ENCODE results near the gene MSS51.
A peak's percentile ranks its signal among the peaks of the same experiment; 100 is the strongest.
"Not testable (repeated sequence)": the region's sequence is repeated elsewhere in the genome, so short reads cannot be mapped to it uniquely, and the experiment has no call there.

MSS51 gene

DNA sequence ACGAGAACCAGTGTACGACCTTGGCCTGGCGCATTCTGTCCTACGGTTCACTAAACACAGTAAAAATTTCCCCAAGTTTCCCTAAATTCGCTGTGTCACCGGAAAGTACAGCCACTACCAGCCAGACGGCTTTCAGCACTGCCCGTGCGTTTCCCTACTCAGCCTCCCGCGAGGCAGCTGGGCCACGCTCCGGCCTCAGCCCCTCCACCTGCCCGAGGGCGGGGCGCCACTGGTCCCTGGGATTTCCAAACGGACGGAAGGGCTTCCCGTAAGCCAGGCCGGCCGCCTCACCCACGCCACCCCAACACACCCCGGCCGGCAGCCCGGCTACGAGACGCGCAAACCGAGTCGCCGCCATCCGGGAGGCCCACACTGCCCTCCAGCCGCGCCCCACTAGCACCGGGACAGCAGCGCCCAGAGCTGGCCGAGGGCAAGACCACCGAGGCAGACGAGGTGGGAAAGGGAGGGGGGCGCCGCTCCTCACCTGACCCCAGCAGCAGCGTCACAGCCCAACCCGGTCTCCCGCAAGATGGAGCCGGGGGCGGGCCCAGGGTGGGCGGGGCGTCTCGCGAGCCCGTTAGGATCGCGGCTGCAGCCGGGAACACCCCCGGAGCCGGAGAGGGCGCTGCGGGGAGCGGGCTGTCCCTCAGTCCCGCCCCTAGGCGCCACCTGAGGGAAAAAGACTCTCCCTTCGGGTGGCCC, 19.7 kb downstream of the MSS51 start, which contains the start of gene ANXA7:
TSS of gene ANXA7 (minus strand) at position 531 of the 702 bp plus-strand sequence. CDS start 13,202 bp downstream, outside the sequence.
- peak; percentile 78 for DNase-seq

DNA sequence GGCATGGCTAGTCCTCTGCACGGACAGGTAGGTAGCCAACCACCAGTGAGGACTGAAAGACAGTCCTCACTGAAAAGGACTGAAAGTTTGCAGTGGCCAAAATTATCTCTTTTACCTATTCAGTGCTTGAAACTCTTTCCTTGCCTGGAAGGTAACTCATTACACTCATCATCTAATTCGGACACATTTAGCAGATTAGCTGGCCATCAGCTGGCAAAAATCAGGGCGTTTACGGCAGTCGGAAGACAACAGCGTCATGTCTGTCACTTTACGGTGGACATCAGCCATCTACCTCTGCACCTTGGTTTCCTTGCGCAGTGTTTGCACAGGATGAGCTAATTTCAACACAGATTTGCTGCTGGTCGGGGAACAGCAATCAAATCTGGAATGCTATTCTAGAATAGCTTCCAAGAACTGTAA, 20.2 kb downstream of the MSS51 start:
- no peak for DNase-seq

DNA sequence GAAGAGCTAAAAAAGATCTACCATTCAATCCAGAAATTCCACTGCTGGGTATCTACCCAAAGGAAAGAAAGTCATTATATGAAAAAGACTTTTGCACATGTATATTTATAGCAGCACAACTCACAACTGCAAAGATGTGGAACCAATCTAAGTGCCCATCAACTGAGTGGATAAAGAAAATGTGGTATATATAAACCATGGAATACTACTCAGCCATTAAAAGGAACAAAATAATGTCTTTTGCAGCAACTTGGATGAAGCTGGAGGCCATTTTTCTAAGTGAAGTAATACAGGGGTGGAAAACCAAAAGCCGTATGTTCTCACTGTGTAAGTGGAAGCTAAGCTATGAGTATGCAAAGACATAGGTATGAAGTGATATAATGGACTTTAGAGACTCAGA, 22.5 kb downstream of the MSS51 start:
- no peak for DNase-seq

DNA sequence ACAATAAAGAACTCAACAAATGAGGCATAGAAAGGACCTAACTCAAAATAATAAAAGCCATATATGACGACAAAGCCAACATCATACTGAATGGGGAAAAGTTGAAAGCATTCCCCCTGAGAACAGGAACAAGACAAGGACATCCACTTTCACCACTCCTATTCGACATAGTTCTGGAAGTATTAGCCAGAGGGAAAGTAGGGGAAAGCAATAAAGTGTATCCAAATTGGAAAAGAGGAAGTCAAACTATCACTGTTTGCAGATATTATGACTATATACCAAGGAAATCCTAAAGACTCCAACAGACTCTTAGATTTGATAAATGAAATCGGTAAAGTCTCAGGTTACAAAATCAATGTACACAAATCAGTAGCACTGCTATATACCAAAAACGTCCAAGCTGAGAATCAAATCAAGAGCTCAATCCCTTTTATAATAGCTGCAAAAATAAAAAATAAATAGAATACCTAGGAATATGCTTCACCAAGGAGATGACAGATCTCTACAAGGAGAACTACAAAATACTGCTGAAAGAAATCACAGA, 24.3 kb downstream of the MSS51 start:
- DNase-seq = no peak

DNA sequence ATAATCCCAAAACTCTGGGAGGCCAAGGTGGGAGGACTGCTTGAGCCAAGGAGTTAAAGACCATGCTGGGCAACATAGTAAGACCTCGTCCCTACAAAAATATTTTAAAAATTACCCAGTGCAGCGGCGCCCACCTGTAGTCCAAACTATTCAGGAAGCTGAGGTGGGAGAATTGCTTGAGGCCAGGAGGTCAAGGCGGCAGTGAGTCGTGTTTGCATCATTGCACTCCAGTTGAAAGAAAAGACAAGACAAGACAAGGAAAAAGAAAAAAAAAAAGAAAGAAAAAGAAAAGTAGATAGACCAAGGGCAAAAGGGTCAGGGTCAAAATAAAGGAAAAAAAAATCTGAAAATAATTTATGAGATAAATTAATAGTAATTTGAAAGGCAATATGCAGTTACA, 25.3 kb downstream of the MSS51 start:
- DNase-seq = no peak

DNA sequence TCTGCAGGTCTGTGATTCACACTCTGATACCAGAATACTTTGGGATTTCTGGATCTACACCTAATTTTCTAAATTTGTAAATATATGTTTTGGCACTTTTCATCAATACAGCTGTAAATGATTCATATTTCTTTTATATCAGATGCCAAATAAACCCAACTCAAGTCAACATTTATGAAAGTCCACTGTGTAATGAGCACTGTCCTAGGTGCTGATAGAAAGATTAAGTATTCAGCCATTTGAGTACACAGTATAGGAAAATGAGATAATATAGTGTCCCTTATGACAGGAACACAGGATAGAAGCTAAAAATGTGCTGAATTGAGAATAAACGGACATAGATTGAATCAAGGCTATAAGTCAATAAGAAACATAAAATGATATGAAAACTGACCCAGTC, 25.9 kb downstream of the MSS51 start:
- DNase-seq = no peak

DNA sequence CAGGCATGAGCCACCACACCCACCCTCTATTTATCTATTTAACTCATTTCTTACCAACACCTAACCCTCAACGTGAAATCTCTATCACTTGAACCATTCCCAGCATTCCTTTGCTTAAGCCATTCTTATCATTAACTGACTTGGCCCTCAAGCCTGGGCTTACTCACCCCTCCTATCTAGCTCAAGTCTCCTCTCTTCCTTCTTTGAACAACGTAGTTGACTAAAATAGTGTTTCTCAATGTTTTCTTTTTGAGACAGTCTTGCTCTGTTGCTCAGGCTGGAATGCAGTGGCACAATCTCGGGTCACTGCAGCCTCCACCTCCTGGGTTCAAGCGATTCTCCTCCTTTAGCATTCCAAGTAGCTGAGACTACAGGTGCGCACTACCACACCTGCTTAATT, 26.5 kb downstream of the MSS51 start:
- no peak for DNase-seq

DNA sequence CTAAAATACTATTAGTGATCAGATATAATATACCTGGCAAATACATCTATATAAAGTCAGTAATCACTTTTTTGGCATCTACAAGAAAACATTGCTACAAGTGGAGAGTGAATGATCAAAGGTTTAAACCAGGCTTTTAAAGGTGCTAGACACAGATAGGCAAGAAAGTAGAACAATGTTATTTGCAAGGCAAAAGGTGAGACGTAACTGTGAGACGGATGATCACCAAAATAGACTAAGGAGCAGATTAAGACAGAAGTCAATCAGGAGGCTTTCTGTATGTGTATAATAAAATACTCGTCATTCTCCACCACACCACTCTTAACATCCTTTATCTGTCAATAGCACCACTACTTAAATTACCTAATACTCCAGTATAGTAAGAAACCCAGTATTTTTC, 27.8 kb downstream of the MSS51 start:
- no peak for DNase-seq

DNA sequence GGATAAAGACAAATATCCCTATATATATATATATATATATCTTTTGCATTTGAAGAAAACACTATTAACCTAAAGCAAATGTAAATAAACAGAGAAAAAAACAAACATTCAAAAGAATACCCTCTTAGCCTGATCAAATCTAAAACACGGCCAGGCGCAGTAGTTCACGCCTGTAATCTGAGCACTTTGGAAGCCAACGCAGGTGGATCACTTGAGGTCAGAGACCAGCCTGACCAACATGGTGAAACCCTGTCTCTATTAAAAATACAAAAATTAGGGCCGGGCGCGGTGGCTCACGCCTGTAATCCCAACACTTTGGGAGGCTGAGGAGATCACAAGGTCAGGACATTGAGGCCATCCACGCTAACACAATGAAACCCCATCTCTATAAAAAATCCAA, 28.7 kb downstream of the MSS51 start:
- no peak for DNase-seq

DNA sequence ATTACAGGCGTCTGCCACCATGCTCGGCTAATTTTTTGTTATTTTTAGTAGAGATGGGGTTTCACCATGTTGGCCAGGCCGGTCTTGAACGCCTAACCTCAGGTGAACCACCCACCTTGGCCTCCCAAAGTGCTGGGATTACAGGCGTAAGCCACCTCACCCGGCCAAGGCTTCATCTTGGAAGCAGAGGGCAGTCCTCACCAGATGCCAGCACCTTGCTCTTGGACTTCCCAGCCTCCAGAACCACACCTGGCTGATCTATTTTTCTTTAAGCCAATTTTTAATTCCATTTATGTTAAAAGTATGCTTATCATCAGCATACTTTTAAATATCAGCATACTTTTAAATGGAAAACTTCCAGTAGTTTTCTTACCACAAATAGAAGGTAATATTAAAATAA, 31.7 kb downstream of the MSS51 start:
- DNase-seq = no peak

DNA sequence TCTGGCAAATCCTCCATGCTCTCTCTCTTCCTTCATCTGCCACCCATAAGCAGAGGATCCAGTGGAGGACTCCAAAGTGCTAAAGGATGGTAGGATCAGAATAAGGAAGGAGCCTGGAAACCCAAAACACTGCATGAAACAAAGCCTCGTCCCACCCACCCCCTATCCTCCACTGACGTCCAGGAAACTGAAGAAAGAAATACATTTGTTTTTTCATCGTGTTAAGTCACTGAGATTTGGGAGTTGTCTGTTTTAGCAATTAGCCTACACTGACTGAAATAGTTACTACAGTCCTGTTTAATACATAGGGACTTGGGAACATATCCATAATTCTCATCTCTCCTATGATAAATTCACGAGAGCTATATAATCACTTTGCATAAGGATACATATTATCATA, 34.3 kb downstream of the MSS51 start:
- no peak for DNase-seq

DNA sequence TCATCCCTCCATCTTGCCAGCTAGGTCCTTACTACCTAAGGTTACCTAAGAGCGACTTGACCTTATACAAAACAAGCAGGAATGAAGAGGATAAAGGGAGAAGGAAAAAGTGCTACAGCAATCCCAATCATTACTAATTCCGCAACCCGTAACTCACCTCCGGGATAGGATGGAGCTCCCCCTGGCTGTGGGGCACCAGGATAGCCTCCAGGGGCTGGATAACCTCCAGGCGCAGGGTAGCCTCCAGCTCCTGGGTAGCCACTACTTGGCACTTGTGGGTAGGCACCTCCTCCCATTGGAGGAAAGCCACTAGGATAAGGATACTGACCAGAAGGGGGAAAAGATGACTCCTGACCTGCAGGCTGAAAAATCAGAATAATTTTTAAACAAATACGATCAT, 35.3 kb downstream of the MSS51 start:
- no peak for DNase-seq

DNA sequence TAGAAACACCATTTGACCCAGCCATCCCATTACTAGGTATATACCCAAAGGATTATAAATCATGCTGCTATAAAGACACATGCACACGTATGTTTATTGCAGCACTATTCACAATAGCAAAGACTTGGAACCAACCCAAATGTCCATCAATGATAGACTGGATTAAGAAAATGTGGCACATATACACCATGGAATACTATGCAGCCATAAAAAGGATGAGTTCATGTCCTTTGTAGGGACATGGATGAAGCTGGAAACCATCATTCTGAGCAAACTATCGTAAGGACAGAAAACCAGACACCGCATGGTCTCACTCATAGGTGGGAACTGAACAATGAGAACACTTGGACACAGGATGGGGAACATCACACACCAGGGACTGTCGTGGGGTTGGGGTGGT, 39.0 kb downstream of the MSS51 start:
- not testable (repeated sequence) for DNase-seq

DNA sequence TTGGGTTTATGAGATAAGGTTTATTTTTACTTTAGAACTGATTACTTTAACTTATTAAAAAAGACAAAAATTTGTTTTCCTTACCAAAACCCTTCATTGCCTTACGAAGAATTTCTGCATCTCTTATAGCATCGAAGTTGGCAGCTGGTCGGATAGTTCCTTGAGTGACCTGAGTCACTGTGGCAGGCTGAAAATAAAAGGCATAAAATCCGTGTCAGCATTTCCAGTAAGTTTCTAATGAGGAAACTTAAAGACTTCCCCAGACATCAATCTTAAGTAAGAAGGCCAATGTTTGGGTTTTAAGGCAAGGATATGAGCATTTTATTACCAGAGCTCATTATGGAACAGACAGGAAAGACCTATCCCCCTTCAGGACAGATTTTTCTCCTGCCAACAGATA, 45.1 kb downstream of the MSS51 start:
- DNase-seq = no peak

DNA sequence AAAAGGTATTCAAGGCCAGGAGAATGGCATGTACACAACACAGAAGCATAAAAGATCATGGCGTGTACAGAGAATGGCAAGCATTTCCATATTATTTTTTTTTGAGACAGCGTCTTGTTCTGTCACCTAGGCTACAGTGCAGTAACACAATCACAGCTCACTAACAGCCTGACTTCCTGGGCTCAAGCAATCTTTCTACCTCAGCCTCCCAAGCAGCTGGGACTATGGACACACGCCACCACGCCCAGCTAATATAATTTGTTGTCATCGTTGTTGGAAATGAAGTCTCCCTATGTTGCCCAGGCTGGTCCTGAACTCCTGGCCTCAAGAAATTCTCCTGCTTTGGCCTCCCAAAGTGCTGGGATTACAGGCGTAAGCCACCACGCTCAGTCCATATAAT, 46.8 kb downstream of the MSS51 start:
- no peak for DNase-seq

DNA sequence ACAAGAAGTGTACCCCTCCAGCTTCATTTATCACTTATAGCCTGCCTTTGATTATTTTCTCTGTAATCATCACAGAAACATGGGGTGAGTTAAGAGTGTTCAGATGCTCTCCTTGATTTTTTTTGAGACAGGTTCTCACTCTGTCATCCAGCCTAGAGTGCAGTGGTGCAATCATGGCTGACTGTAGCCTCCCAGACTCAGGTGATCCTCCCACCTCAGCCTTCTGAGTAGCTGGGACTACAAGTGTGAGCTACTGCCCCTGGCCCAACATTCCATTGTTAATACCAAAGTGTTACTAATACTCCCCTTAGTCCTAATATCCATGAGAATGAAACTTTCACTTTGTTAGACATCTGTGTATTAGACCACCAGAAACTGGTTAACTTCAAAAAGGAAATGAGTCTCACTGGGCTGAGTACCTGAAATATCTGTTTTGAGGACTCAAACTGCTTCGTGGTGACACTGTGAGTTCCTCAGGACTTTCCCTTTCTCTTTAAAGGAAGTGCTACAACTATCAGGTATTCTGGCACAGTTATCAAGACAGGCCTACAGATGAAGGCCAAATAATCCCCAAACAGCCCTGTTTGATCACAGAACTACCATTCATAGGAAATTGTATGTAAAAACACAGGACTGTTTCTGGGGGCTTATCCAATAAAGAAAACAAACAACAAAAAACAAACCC, 54.2 kb downstream of the MSS51 start:
- DNase-seq = no peak

DNA sequence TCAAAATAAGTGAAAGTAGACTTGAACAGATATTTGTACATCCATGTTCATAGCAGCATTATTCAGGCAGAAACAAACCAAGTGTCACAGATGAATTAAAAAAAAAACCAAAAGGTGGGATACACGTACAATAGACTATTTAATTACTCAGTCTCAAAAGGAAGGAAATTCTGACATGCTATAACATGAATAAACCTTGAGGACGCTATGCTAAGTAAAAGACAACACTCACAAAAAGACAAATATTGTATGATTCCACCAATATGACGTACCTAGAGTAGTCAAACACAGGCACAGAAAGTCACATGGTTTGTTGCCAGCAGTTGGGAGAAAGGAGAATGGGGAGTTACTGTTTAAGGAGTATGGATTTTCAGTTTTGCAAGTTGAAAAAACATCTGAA, 56.7 kb downstream of the MSS51 start:
- no peak for DNase-seq

Measured in NCI-H1048 (cell line).